Calu3 (cell line): ENCODE data around the gene AQP5. TPM values are rescaled to one million over a fixed set of nuclear protein-coding genes. Genes with fewer than 3 reads are reported as not detected.

Source experiments
- BruUV-seq: library from RNA; stranded (reverse); fragments of 400-500 nt; replicated peaks from 2 replicates; lab custom pipeline; 2021; lab: Mats Ljungman, UMichigan
- CTCF ChIA-PET: fragments of 300-600 bp; sonication (Branson Sonifier 250); formaldehyde crosslinking; loops from one replicate; lab custom pipeline; 2022; ENCODE audit warnings: antibody characterized with exemption; lab: Charles Lee
- DNase-seq: peaks from one replicate; pipeline ENCODE4 v3.0.0; 2022
- H3K27ac Mint-ChIP-seq: one replicate; pipeline ENCODE4 v1.8.0; 2022; ENCODE audit warnings: mixed read lengths; ENCODE audit not compliant: unreplicated experiment
- H3K27me3 Mint-ChIP-seq: one replicate; pipeline ENCODE4 v1.8.0; 2022; ENCODE audit warnings: mixed read lengths; ENCODE audit not compliant: unreplicated experiment
- H3K36me3 Mint-ChIP-seq: one replicate; pipeline ENCODE4 v1.8.0; 2022; ENCODE audit warnings: mild to moderate bottlenecking, moderate library complexity, mixed read lengths; ENCODE audit not compliant: insufficient read depth, unreplicated experiment
- H3K4me1 Mint-ChIP-seq: one replicate; pipeline ENCODE4 v1.8.0; 2022; ENCODE audit warnings: mild to moderate bottlenecking, low read depth, mixed read lengths; ENCODE audit not compliant: unreplicated experiment
- H3K4me3 Mint-ChIP-seq: one replicate; pipeline ENCODE4 v1.8.0; 2022; ENCODE audit warnings: mild to moderate bottlenecking, low read depth, moderate library complexity, mixed read lengths; ENCODE audit not compliant: unreplicated experiment
- H3K9me3 Mint-ChIP-seq: one replicate; pipeline ENCODE4 v1.8.0; 2022; ENCODE audit warnings: low read depth, mixed read lengths; ENCODE audit not compliant: unreplicated experiment
- CTCF ChIP-seq: fragments of 200-600 bp; IDR thresholded peaks from one replicate; pipeline ENCODE4 v1.8.0; 2022; ENCODE audit warnings: antibody characterized with exemption; ENCODE audit not compliant: unreplicated experiment
- intact Hi-C: fragments of 100-400 bp; cut with micrococcal nuclease; formaldehyde crosslinking; loops from one replicate; pipeline ENCODE4 v1.10.0; 2022; ENCODE audit not compliant: unreplicated experiment
- total RNA-seq: library from RNA; stranded (reverse); gene quantifications from 2 replicates; pipeline ENCODE4 v1.2.3, GENCODE V29; 2022

AQP5 gene
- total RNA-seq, 1 experiment from 2014 or later, result 51.9 TPM

DNA sequence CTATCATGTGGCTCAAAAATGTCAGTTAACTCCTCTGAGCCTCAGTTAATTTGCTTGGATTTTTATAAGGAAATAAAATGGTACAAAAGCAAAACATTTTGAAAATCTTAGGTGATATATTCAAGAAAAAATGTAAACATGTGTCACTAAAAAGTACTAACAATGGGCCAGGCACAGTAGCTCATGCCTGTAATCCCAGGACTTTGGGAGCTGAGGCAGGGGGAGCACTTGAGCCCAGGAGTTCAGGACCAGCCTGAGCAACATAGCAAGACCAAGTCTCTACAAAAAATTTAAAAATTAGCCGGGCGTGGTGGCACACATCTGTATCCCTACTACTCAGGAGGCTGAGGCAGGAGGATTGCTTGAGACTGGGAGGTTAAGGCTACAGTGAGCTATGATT is 36.8 kb downstream of the AQP5 start:
- no TSS peak for BruUV-seq
- no peak for TF ChIP-seq CTCF
- intact Hi-C loops, result no loop called here
- Mint-ChIP-seq H3K27me3 (no peaks in the 10 kb centered on the region), H3K9me3 (no peaks in the 10 kb centered on the region), H3K4me3 (no peak overlapping the region), H3K4me1 (no peaks in the 10 kb centered on the region), H3K27ac (no peak overlapping the region), H3K36me3 (peaks cover 11% of the 10 kb centered on the region)
- DNase-seq, result no peak
- CTCF ChIA-PET, result no interaction called here

GRCh38 chr12:50003595-50003994 is 41.9 kb downstream of the AQP5 start:
- no peaks in the 10 kb centered on the region for H3K4me1 Mint-ChIP-seq
- BruUV-seq, result no TSS peak
- no peak overlapping the region for H3K27ac Mint-ChIP-seq
- TF ChIP-seq CTCF, result no peak
- intact Hi-C loops, result no loop called here
- no peaks in the 10 kb centered on the region for H3K9me3 Mint-ChIP-seq
- no peak for DNase-seq
- H3K27me3 Mint-ChIP-seq, result no peaks in the 10 kb centered on the region
- peaks cover 5% of the 10 kb centered on the region for H3K36me3 Mint-ChIP-seq
- H3K4me3 Mint-ChIP-seq, result no peak overlapping the region
- CTCF ChIA-PET, result no interaction called here

- peaks cover 11% of the 10 kb centered on the region for H3K36me3 Mint-ChIP-seq
- H3K9me3 Mint-ChIP-seq, result no peaks in the 10 kb centered on the region
- H3K27ac Mint-ChIP-seq, result no peak overlapping the region
- H3K4me1 Mint-ChIP-seq, result no peaks in the 10 kb centered on the region
- H3K27me3 Mint-ChIP-seq, result no peaks in the 10 kb centered on the region
- no TSS peak for BruUV-seq
- intact Hi-C loops, result no loop called here
- CTCF ChIA-PET, result interaction anchor here (0.5 kb wide), 1 partner anchor 86 kb away, joined by 3 read pairs; no protein-coding TSS in a partner anchor
- TF ChIP-seq CTCF, result no peak
- no peak overlapping the region for H3K4me3 Mint-ChIP-seq
- no peak for DNase-seq
These were observed 43.0 kb downstream of the AQP5 start for GRCh38 chr12:50004696-50005095.

DNA sequence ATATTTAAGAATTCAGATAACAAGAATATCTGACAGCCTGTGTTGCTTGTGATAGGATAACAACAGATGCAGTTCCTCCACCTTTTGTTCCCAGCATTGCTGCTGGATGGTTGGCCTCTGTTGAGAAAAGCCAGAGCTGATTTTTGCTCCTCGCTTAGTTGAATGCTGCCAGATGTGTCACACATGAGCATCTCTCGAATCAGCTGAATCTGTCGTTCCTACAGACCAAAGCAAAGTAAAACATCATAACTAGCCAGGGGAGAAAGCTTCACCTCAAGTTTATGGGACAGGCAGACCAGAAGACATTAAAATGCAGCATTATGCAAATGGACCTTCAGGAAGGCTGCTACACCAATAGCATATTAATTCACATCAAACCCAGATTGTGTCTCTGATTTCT is 43.5 kb downstream of the AQP5 start:
- Mint-ChIP-seq H3K27ac (no peak overlapping the region), H3K9me3 (no peaks in the 10 kb centered on the region), H3K27me3 (no peaks in the 10 kb centered on the region), H3K4me3 (no peak overlapping the region), H3K4me1 (no peaks in the 10 kb centered on the region), H3K36me3 (peaks cover 13% of the 10 kb centered on the region)
- intact Hi-C loops, result no loop called here
- CTCF ChIA-PET, result no interaction called here
- BruUV-seq, result no TSS peak
- no peak for DNase-seq
- no peak for TF ChIP-seq CTCF
